ENCODE results near the gene ALDH7A1.

The ALDH7A1 gene

GRCh38 chr5:126538579-126538978, 56.4 kb downstream of the ALDH7A1 start:
- Histone ChIP-seq H3K27ac (ENCODE audit: low read length) (no peak overlapping the region), H3K9me3 (ENCODE audit: insufficient read depth, low read length) (no peaks in the 10 kb centered on the region), H3K4me1 (ENCODE audit: low read length) (no peaks in the 10 kb centered on the region), H2AFZ (ENCODE audit: low read depth, low read length) (no peak overlapping the region), H3K4me3 (ENCODE audit: low read length) (no peak overlapping the region), H4K20me1 (ENCODE audit: insufficient read depth, low read length) (no peaks in the 10 kb centered on the region), H3K79me2 (ENCODE audit: low read length) (no peaks in the 10 kb centered on the region), H3K36me3 (replicated peaks; ENCODE audit: low read depth, low read length) (no peaks in the 10 kb centered on the region), H3K27me3 (ENCODE audit: low read depth, low read length) (no peaks in the 10 kb centered on the region), H3K9ac (ENCODE audit: low read length) (no peak overlapping the region), H3K4me2 (ENCODE audit: low read length) (no peak overlapping the region)
- TF ChIP-seq CTCF (IDR thresholded peaks at IDR 0.05; ENCODE audit: low read depth, low read length) (no peak), EZH2phosphoT487 (IDR thresholded peaks at IDR 0.05; ENCODE audit: low read depth) (no peak)

GRCh38 chr5:126536874-126537273, 58.1 kb downstream of the ALDH7A1 start:
- Histone ChIP-seq H2AFZ (ENCODE audit: low read depth, low read length) (no peak overlapping the region), H3K4me1 (ENCODE audit: low read length) (no peaks in the 10 kb centered on the region), H3K9me3 (ENCODE audit: insufficient read depth, low read length) (no peaks in the 10 kb centered on the region), H3K36me3 (replicated peaks; ENCODE audit: low read depth, low read length) (no peaks in the 10 kb centered on the region), H3K79me2 (ENCODE audit: low read length) (no peaks in the 10 kb centered on the region), H3K9ac (ENCODE audit: low read length) (no peak overlapping the region), H3K27me3 (ENCODE audit: low read depth, low read length) (no peaks in the 10 kb centered on the region), H3K27ac (ENCODE audit: low read length) (no peak overlapping the region), H4K20me1 (ENCODE audit: insufficient read depth, low read length) (no peaks in the 10 kb centered on the region), H3K4me3 (ENCODE audit: low read length) (no peak overlapping the region), H3K4me2 (ENCODE audit: low read length) (no peak overlapping the region)
- TF ChIP-seq EZH2phosphoT487 (IDR thresholded peaks at IDR 0.05; ENCODE audit: low read depth) = no peak
- no peak for TF ChIP-seq CTCF (IDR thresholded peaks at IDR 0.05; ENCODE audit: low read depth, low read length)

- Histone ChIP-seq H2AFZ (ENCODE audit: low read depth, low read length) (no peak overlapping the region), H3K4me2 (ENCODE audit: low read length) (no peak overlapping the region), H3K9me3 (ENCODE audit: insufficient read depth, low read length) (no peaks in the 10 kb centered on the region), H4K20me1 (ENCODE audit: insufficient read depth, low read length) (no peaks in the 10 kb centered on the region), H3K27ac (ENCODE audit: low read length) (no peak overlapping the region), H3K9ac (ENCODE audit: low read length) (no peak overlapping the region), H3K4me1 (ENCODE audit: low read length) (no peaks in the 10 kb centered on the region), H3K27me3 (ENCODE audit: low read depth, low read length) (no peaks in the 10 kb centered on the region), H3K79me2 (ENCODE audit: low read length) (no peaks in the 10 kb centered on the region), H3K36me3 (replicated peaks; ENCODE audit: low read depth, low read length) (no peaks in the 10 kb centered on the region), H3K4me3 (ENCODE audit: low read length) (no peak overlapping the region)
- no peak for TF ChIP-seq EZH2phosphoT487 (IDR thresholded peaks at IDR 0.05; ENCODE audit: low read depth)
- no peak for TF ChIP-seq CTCF (IDR thresholded peaks at IDR 0.05; ENCODE audit: low read depth, low read length)
Measured at GRCh38 chr5:126535856-126536545, 59.0 kb downstream of the ALDH7A1 start.

- no peak overlapping the region for H3K4me2 ChIP-seq (ENCODE audit: low read length)
- no peak overlapping the region for H3K4me3 ChIP-seq (ENCODE audit: low read length)
- H3K36me3 ChIP-seq (replicated peaks; ENCODE audit: low read depth, low read length) = no peaks in the 10 kb centered on the region
- no peak overlapping the region for H2AFZ ChIP-seq (ENCODE audit: low read depth, low read length)
- H3K9me3 ChIP-seq (ENCODE audit: insufficient read depth, low read length) = no peaks in the 10 kb centered on the region
- no peak overlapping the region for H3K27ac ChIP-seq (ENCODE audit: low read length)
- no peaks in the 10 kb centered on the region for H4K20me1 ChIP-seq (ENCODE audit: insufficient read depth, low read length)
- no peaks in the 10 kb centered on the region for H3K79me2 ChIP-seq (ENCODE audit: low read length)
- H3K4me1 ChIP-seq (ENCODE audit: low read length) = no peaks in the 10 kb centered on the region
- H3K27me3 ChIP-seq (ENCODE audit: low read depth, low read length) = no peaks in the 10 kb centered on the region
- H3K9ac ChIP-seq (ENCODE audit: low read length) = no peak overlapping the region
- TF ChIP-seq EZH2phosphoT487 (IDR thresholded peaks at IDR 0.05; ENCODE audit: low read depth) (no peak), CTCF (IDR thresholded peaks at IDR 0.05; ENCODE audit: low read depth, low read length) (no peak)
Measured at GRCh38 chr5:126534553-126534952, 60.5 kb downstream of the ALDH7A1 start.

All from OCI-LY3 (cell line).